GM18909 (cell line): ENCODE results near the gene CAMTA1.
"Not testable (repeated sequence)": the region's sequence is repeated elsewhere in the genome, so short reads cannot be mapped to it uniquely, and the experiment has no call there.

Experiments
- ATAC-seq: cut with Tn5 transposase; IDR thresholded peaks from one replicate; pipeline ENCODE4 v1.9.1; 2021; ENCODE audit warnings: mild to moderate bottlenecking; ENCODE audit not compliant: unreplicated experiment, poor library complexity

The CAMTA1 gene

DNA sequence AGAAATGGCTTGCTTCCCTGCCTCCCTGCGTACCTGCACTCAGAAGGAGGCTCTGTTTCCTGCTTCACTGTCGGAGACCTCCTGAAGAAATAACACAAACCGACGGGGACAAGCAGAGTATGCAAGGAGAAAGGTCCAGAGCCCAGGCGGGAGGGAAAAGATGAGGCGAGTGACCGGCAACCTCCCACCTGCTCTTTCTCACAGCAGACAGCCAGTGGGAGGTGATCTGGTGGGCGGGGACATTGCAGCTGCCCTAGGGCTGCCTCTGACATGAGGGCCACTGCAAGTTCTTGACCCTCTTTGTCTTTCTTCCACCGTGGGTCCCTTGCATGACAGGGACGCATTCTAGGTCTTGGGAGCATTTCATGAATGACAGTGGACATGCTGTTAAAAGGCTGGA, 368.2 kb downstream of the CAMTA1 start:
- ATAC-seq = no peak

GRCh38 chr1:7159116-7159781, 374.0 kb downstream of the CAMTA1 start:
- ATAC-seq = no peak

- ATAC-seq = not testable (repeated sequence)
Observed at GRCh38 chr1:7168554-7168953, 383.3 kb downstream of the CAMTA1 start.

- no peak for ATAC-seq
Observed at GRCh38 chr1:7171168-7171567, 385.9 kb downstream of the CAMTA1 start.

- ATAC-seq = no peak
Observed at GRCh38 chr1:7171574-7171973, 386.3 kb downstream of the CAMTA1 start.

DNA sequence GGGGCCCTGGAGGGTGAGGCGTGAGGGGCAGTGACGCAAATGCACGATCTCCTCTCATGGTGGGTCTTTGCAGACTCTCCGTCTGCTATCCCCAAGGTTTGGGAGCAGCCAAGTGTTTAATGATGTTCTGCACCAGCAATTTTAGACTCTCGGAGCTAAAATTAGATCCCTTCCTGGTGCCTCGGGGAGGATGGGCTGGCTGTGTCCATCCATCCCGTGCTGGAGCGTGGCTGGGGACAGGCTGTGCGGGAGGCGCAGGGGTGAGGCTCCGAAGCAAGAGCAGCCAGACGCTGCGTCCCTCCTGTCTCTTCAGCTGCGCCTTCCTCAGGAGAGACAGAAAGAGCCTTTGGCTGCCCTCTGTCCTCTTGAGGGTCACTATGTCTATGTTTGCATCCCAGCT, 387.6 kb downstream of the CAMTA1 start:
- ATAC-seq = no peak

DNA sequence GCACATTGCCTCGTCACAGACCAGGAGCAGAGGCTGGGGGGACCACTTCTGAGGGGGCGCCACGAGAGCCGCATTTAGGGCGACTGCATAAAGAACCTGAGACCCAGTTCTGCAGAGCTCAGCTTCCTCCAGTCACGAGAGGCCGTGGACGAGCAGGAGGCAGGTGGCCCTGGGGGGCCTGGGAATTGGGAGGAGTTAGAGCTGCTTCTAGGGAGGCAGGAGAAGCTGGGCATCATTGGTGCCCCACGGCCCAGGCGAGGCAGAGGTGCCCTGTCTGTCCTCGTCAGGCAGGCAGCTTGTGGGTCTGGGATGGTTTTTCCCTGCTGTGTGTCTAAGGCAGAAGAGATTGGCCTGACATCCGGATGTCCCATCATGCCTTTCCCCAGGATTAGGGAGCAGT, 389.3 kb downstream of the CAMTA1 start:
- no peak for ATAC-seq

GRCh38 chr1:7174980-7175906, 390.0 kb downstream of the CAMTA1 start:
- ATAC-seq = no peak

DNA sequence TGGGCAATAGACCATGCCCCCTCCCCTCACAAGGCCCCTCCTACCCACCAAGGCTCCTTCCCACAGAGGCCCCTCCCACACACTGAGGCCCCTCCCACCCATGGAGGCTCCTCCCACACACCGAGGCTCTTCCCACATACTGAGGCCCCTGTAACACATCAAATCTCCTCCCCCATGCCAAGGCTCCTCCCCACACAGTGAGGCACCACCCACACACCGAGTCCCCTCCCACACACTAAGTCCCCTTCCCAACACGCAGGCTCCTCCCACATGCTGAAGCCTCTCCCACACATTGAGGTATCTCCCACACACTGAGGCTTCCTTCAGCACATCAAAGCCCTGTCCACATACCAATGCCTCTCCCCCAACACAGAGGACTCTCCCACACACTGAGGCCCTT, 391.8 kb downstream of the CAMTA1 start:
- no peak for ATAC-seq

DNA sequence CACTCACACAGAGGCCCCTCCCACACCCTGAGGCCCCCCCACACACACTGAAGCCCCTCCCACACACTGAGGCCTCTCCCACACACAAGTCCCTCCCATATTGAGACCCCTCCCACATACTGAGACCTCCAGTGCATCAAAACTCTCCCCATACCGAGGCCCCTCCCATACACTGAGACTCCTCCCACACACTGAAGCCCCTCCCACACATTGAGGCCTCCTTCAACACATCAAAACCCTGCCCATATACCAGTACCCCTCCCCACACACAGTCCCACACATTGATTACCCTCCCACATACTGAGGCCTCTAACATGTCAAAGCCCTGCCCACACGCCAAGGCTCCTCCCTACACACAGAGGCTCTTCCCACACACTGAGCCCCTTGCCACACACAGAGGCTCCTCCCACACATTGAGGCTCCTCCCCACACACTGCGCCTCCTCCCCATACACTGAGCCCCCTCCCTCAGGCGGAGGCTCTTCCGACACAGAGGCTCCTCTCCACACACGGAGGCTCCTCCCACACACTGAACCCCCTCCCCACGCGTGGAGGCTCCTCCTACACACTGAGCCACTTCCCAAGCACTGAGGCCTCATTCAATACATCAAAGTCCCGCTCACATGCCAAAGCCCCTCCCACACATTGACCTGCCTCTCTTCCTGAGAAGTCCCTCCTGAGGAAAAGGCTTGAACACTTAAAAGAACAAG, 392.3 kb downstream of the CAMTA1 start:
- ATAC-seq = no peak

DNA sequence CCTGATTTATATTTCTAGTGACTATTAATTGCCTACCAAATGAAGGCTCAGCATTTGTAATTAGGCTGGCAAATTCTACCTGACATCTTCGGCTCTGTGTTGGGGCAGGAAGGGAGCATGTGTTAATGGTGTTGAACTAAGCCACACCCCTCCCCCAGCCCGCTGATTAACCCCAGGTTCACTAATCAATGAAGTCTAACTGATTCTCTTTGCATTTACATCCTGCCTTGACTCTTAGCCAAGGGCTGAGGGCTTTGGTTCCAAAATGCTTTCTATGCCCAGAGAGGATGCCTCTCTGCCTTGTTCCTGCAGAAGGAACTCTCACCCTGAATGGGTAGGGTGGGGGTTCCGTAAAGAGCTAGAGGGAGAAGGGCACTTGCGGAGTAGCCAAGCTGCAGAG, 393.1 kb downstream of the CAMTA1 start:
- no peak for ATAC-seq

GRCh38 chr1:7178741-7179140, 393.5 kb downstream of the CAMTA1 start:
- ATAC-seq = no peak

DNA sequence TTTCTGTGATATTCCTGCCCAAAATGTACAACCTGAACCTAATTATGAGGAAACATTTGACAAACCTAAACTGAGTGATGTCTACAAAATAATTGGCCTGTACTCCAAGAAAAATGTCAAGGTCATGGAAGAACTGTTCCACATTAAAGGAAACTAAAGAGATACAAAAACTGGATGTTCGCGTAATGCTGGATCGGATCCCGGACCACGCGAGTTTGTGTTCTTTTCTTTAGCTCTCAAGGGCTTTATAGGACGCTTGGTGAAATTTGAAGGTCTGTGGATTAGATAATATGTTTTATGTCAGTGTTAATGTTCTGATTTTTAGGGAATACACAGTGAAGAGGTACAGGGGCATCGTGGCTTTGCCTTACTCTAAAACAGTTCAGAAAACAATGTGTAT, 400.5 kb downstream of the CAMTA1 start:
- no peak for ATAC-seq

- ATAC-seq = no peak
Observed at GRCh38 chr1:7186382-7187111, 401.3 kb downstream of the CAMTA1 start.

GRCh38 chr1:7187112-7187493, 401.8 kb downstream of the CAMTA1 start:
- no peak for ATAC-seq

- no peak for ATAC-seq
Observed at GRCh38 chr1:7190261-7190660, 405.0 kb downstream of the CAMTA1 start.

DNA sequence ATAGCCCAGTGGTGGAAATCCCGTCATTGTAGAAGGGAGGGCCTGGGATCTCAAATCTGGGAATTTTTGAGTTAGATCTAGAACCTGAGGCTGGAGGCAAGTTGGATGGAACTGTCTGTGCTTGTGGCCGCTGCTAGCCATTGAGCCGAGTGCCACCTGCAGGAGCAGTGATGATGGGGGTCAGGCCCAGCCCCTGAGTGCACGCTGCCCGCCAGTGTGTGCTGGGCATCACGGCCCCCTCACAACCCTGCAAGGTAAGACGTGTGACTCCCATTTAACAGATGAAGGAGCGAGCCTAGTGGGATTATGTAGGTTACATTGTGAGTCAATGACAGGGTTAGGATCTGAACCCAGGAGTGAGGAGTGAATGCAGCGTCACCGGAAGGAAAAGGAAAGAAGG, 407.2 kb downstream of the CAMTA1 start:
- ATAC-seq = no peak

- ATAC-seq = no peak
Observed at GRCh38 chr1:7196036-7196911, 411.0 kb downstream of the CAMTA1 start.

GRCh38 chr1:7198664-7199063, 413.4 kb downstream of the CAMTA1 start:
- ATAC-seq = no peak
